HEK293T (cell line): ENCODE data around the gene IKZF3.
"Not testable (repeated sequence)": the region's sequence is repeated elsewhere in the genome, so short reads cannot be mapped to it uniquely, and the experiment has no call there.

Experiments
- CTCF ChIA-PET: fragments of 350-600 bp; formaldehyde crosslinking; extraction: SDS; loops from one replicate; lab custom pipeline; 2021; ENCODE audit warnings: antibody characterized with exemption, inconsistent platforms; lab: Yijun Ruan, JAX
- POLR2A ChIA-PET: fragments of 350-600 bp; formaldehyde crosslinking; extraction: SDS; loops from one replicate; lab custom pipeline; 2020; ENCODE audit warnings: antibody characterized with exemption, inconsistent platforms; lab: Yijun Ruan, JAX
- DNase-seq: peaks from one replicate; pipeline ENCODE4 v3.0.0; 2012; ENCODE audit warnings: mixed read lengths; ENCODE audit errors: extremely low spot score
- ARNT ChIP-seq: fragments of 450-650 bp; IDR thresholded peaks from 2 replicates; pipeline ENCODE4 v1.6.1; 2017; ENCODE audit warnings: mild to moderate bottlenecking
- BHLHE40 ChIP-seq: fragments of 450-650 bp; IDR thresholded peaks from 2 replicates; pipeline ENCODE4 v1.6.1; 2016; ENCODE audit warnings: mild to moderate bottlenecking, moderate library complexity, borderline replicate concordance
- CTBP1 ChIP-seq: fragments of 450-650 bp; IDR thresholded peaks from 2 replicates; pipeline ENCODE4 v1.6.1; 2016; ENCODE audit warnings: borderline replicate concordance
- ELF4 ChIP-seq: fragments of 450-650 bp; IDR thresholded peaks from 2 replicates; pipeline ENCODE4 v1.6.1; 2017; ENCODE audit warnings: antibody characterized with exemption
- FOXA1 ChIP-seq: fragments of 450-650 bp; IDR thresholded peaks from 2 replicates; pipeline ENCODE4 v1.6.1; 2016; ENCODE audit warnings: mild to moderate bottlenecking
- FOXK2 ChIP-seq: fragments of 450-650 bp; IDR thresholded peaks from 2 replicates; pipeline ENCODE4 v1.6.1; 2016; ENCODE audit warnings: mild to moderate bottlenecking
- FOXM1 ChIP-seq: fragments of 450-650 bp; IDR thresholded peaks from 2 replicates; pipeline ENCODE4 v1.6.1; 2017; ENCODE audit warnings: mild to moderate bottlenecking, borderline replicate concordance
- HDGF ChIP-seq: fragments of 450-650 bp; IDR thresholded peaks from 2 replicates; pipeline ENCODE4 v1.6.1; 2017; ENCODE audit warnings: antibody characterized with exemption, borderline replicate concordance
- L3MBTL2 ChIP-seq: fragments of 450-650 bp; conservative IDR thresholded peaks from 2 replicates; pipeline ENCODE4 v1.6.1; 2016; ENCODE audit warnings: mild to moderate bottlenecking
- LEF1 ChIP-seq: fragments of 450-650 bp; IDR thresholded peaks from 2 replicates; pipeline ENCODE4 v1.6.1; 2017; ENCODE audit warnings: mild to moderate bottlenecking, borderline replicate concordance
- NFRKB ChIP-seq: fragments of 450-650 bp; IDR thresholded peaks from 2 replicates; pipeline ENCODE4 v1.6.1; 2016; ENCODE audit warnings: mild to moderate bottlenecking, moderate library complexity
- PKNOX1 ChIP-seq: fragments of 450-650 bp; IDR thresholded peaks from 2 replicates; pipeline ENCODE4 v1.6.1; 2016
- SP1 ChIP-seq: fragments of 450-650 bp; IDR thresholded peaks from 2 replicates; pipeline ENCODE4 v1.6.1; 2017
- SUZ12 ChIP-seq: fragments of 450-650 bp; IDR thresholded peaks from 2 replicates; pipeline ENCODE4 v1.6.1; 2016; ENCODE audit warnings: mild to moderate bottlenecking
- TARDBP ChIP-seq: fragments of 450-650 bp; IDR thresholded peaks from 2 replicates; pipeline ENCODE4 v1.6.1; 2016
- ZNF384 ChIP-seq: fragments of 450-650 bp; IDR thresholded peaks from 2 replicates; pipeline ENCODE4 v1.6.1; 2016

The IKZF3 gene

GRCh38 chr17:39863244-39863917 is 731 bp downstream of the IKZF3 start:
- DNase-seq, result no peak
- TF ChIP-seq SUZ12 (no peak), BHLHE40 (no peak), L3MBTL2 (no peak)
- ChIA-PET POLR2A (no interaction called here), CTCF (no interaction called here)

GRCh38 chr17:39861235-39861634 is 2.9 kb downstream of the IKZF3 start:
- ChIA-PET CTCF (interaction anchor here (0.6 kb wide), 1 partner anchor 23 kb away, joined by 3 read pairs; no protein-coding TSS in a partner anchor), POLR2A (interaction anchor here (1.3 kb wide), 1 partner anchor 35 kb away, joined by 3 read pairs; no protein-coding TSS in a partner anchor)
- DNase-seq, result no peak
- no peak for TF ChIP-seq SUZ12
- TF ChIP-seq HDGF, result no peak
- no peak for TF ChIP-seq FOXK2
- no peak for TF ChIP-seq CTBP1
- TF ChIP-seq BHLHE40, result no peak

GRCh38 chr17:39855911-39856649 is 8.0 kb downstream of the IKZF3 start:
- CTCF ChIA-PET, DNase-seq, POLR2A ChIA-PET: not testable (repeated sequence)

GRCh38 chr17:39854909-39855308 is 9.2 kb downstream of the IKZF3 start:
- ChIA-PET POLR2A (no interaction called here), CTCF (no interaction called here)
- TF ChIP-seq NFRKB, result no peak
- no peak for TF ChIP-seq LEF1
- TF ChIP-seq PKNOX1, result no peak
- no peak for TF ChIP-seq L3MBTL2
- TF ChIP-seq TARDBP, result no peak
- no peak for TF ChIP-seq ZNF384
- no peak for TF ChIP-seq FOXK2
- TF ChIP-seq FOXM1, result no peak
- TF ChIP-seq BHLHE40, result no peak
- DNase-seq, result no peak

- TF ChIP-seq FOXK2 (no peak), SUZ12 (no peak), CTBP1 (no peak), PKNOX1 (no peak), L3MBTL2 (no peak), SP1 (no peak)
- POLR2A ChIA-PET, result no interaction called here
- CTCF ChIA-PET, result no interaction called here
- DNase-seq, result no peak
Observed at GRCh38 chr17:39852239-39852638, 11.9 kb downstream of the IKZF3 start.

- DNase-seq, POLR2A ChIA-PET, CTCF ChIA-PET: not testable (repeated sequence)
Observed at GRCh38 chr17:39850186-39850585, 13.9 kb downstream of the IKZF3 start.

- POLR2A ChIA-PET, result no interaction called here
- no peak for TF ChIP-seq CTBP1
- TF ChIP-seq ARNT, result no peak
- TF ChIP-seq ELF4, result no peak
- no peak for TF ChIP-seq LEF1
- TF ChIP-seq NFRKB, result no peak
- TF ChIP-seq SUZ12, result no peak
- TF ChIP-seq HDGF, result no peak
Observed at GRCh38 chr17:39848600-39848999, 15.5 kb downstream of the IKZF3 start.

GRCh38 chr17:39846205-39846604 is 17.9 kb downstream of the IKZF3 start:
- TF ChIP-seq ARNT (no peak), CTBP1 (no peak), SP1 (no peak), PKNOX1 (no peak), FOXA1 (no peak), LEF1 (no peak), ELF4 (no peak), FOXK2 (no peak), ZNF384 (no peak), FOXM1 (no peak), HDGF (no peak), L3MBTL2 (no peak), BHLHE40 (no peak)
- no peak for DNase-seq
- CTCF ChIA-PET, result no interaction called here
- POLR2A ChIA-PET, result no interaction called here

More at GRCh38 chr17:39848600-39848999, 15.5 kb downstream of the IKZF3 start:
- no peak for DNase-seq
- CTCF ChIA-PET, result interaction anchor here (0.6 kb wide), 1 partner anchor 121 kb away, joined by 5 read pairs; no protein-coding TSS in a partner anchor
